ENCODE data around the gene C11orf16.

Gene C11orf16

DNA sequence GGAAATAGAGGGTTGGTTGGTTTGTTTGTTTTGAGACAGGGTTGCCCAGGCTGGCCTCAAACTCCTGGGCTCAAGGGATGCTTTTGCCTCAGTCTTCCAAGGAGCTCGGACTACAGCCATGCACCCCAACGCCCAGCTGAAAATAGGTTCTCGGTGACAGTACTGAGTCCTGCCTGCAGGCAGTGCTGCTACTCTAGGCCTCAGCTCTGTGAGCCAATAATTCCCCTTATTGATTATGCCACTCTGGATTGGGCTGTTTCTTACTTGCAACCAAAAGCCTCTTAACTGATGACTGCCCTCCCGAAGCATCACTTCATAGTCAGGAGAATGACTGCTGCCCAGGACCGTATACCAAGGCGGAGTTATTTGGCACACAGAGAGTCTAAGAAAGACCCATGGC, 1.2 kb upstream of the C11orf16 start:
- Histone ChIP-seq H3K27me3 (ENCODE audit: control insufficient read depth, insufficient read depth, low read length) (no peaks in the 10 kb centered on the region), H3K4me3 (ENCODE audit: low read length) (no peak overlapping the region), H3K9ac (ENCODE audit: low read length) (no peak overlapping the region), H3K36me3 (ENCODE audit: control insufficient read depth, insufficient read depth, low read length) (no peaks in the 10 kb centered on the region), H3K4me1 (ENCODE audit: control insufficient read depth, insufficient read depth, low read length) (no peaks in the 10 kb centered on the region), H3K9me3 (ENCODE audit: control insufficient read depth, low read length) (no peaks in the 10 kb centered on the region)

DNA sequence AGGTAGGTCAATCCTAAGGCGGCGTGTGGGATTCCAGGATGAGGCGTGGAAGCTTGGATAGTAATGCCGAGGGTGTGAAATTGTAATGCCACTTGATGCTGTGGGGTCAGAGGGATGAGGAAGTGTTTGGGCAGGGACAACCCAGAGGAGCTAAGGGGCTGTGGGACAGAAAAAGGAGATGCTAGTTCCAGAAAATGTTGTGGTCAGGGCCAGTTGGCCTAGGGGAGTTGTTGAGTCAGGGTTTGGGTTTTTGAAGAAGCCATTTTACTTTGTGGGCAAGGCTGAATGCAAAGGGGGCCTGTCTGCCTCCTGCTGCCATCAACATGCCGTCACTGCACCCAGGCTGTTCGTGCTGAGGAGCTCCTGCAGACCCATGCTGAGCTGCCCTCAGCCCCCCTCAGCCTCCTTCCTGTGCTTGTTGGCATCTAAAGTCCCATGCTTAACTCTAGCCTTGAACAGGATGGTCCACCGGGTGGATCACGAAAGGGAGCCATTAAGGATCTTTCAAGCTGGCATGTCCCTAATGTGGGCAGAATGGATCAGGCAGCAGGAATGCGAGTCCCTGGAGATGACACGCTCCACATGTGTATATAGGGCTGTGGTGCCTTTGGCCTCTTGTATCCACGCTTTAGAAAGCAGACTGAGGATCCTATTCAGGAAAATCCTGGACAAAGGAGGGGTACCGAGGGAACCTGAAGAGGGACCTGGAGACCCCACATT, 2.1 kb downstream of the C11orf16 start:
- H3K9me3 ChIP-seq (ENCODE audit: control insufficient read depth, low read length) = no peaks in the 10 kb centered on the region
- H3K36me3 ChIP-seq (ENCODE audit: control insufficient read depth, insufficient read depth, low read length) = no peaks in the 10 kb centered on the region
- H3K27me3 ChIP-seq (ENCODE audit: control insufficient read depth, insufficient read depth, low read length) = no peaks in the 10 kb centered on the region
- no peaks in the 10 kb centered on the region for H3K4me1 ChIP-seq (ENCODE audit: control insufficient read depth, insufficient read depth, low read length)
- H3K4me3 ChIP-seq (ENCODE audit: low read length) = no peak overlapping the region
- H3K9ac ChIP-seq (ENCODE audit: low read length) = no peak overlapping the region

DNA sequence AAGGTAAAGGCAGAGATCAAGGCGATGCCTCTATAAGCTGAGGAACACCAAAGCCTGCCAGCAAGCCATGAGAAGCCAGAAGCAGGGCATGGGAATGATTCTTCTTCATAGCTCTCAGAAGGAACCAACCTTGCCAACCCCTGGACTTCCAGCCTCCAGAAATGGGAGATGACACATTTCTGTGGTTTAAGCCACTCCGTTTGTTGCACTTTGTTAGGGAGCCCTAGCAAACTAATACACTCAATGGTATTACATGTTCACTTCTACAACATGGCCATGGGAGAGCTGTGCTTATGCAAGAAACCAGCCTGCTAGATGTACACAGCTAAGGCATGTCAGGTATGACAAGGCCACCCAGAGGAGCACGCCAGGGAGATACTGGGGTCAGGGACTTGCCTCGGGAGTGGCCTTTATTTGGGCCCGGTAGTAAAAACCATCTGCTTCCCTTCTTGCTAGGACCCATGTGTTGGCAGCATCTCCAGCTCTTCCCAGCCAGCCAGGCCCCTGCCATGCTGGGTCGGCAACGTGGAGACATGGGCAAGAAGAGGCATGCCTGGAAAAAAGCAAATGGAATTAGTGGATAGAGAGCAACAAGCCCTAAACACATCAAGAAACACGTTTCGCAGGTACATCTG, 3.6 kb downstream of the C11orf16 start:
- no peaks in the 10 kb centered on the region for H3K36me3 ChIP-seq (ENCODE audit: control insufficient read depth, insufficient read depth, low read length)
- H3K4me1 ChIP-seq (ENCODE audit: control insufficient read depth, insufficient read depth, low read length) = no peaks in the 10 kb centered on the region
- H3K27me3 ChIP-seq (ENCODE audit: control insufficient read depth, insufficient read depth, low read length) = no peaks in the 10 kb centered on the region
- H3K4me3 ChIP-seq (ENCODE audit: low read length) = no peak overlapping the region
- H3K9me3 ChIP-seq (ENCODE audit: control insufficient read depth, low read length) = no peaks in the 10 kb centered on the region
- H3K9ac ChIP-seq (ENCODE audit: low read length) = no peak overlapping the region

DNA sequence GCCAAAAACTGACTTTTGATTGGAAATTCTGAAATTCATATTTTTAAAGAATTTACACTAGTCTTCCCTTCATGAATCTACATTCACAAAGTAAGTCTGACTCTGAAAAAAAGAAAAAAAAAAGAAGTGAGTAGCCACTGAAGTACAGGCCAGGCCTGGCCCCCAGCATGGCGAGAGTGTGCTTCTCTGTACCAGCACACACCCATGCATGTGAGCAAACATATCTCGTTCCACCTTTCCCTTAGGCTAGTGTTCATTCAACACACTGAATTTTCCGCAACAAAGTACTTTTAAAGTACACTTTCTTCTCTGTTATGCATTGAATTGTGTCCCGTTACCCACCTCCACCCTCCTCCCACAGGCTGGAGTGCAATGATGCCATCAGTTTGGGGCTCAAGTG, 4.5 kb downstream of the C11orf16 start:
- Histone ChIP-seq H3K9me3 (ENCODE audit: control insufficient read depth, low read length) (no peaks in the 10 kb centered on the region), H3K4me3 (ENCODE audit: low read length) (no peak overlapping the region), H3K9ac (ENCODE audit: low read length) (no peak overlapping the region), H3K36me3 (ENCODE audit: control insufficient read depth, insufficient read depth, low read length) (no peaks in the 10 kb centered on the region), H3K27me3 (ENCODE audit: control insufficient read depth, insufficient read depth, low read length) (no peaks in the 10 kb centered on the region), H3K4me1 (ENCODE audit: control insufficient read depth, insufficient read depth, low read length) (no peaks in the 10 kb centered on the region)

DNA sequence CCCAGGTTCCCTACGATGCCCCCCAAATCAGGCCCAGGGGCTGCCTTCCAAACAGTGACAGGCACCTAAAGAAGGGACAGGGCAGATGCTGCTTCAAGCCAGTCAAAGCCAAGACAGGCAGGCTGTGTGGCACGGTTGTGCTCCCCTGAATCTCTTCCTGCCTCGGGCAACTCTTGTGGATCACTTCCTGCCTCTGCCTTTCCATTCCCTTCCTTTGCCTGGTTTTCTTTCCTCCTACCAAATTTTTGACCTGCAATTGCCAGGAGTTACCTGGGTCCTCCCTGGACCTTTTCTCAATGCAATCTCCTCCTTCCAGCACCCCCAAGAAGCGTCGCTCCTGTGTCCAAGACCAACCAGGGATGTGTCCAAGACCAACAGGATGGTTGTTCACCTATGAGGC, 5.5 kb downstream of the C11orf16 start:
- Histone ChIP-seq H3K27me3 (ENCODE audit: control insufficient read depth, insufficient read depth, low read length) (no peaks in the 10 kb centered on the region), H3K9ac (ENCODE audit: low read length) (no peak overlapping the region), H3K4me3 (ENCODE audit: low read length) (no peak overlapping the region), H3K36me3 (ENCODE audit: control insufficient read depth, insufficient read depth, low read length) (no peaks in the 10 kb centered on the region), H3K4me1 (ENCODE audit: control insufficient read depth, insufficient read depth, low read length) (no peaks in the 10 kb centered on the region), H3K9me3 (ENCODE audit: control insufficient read depth, low read length) (no peaks in the 10 kb centered on the region)

DNA sequence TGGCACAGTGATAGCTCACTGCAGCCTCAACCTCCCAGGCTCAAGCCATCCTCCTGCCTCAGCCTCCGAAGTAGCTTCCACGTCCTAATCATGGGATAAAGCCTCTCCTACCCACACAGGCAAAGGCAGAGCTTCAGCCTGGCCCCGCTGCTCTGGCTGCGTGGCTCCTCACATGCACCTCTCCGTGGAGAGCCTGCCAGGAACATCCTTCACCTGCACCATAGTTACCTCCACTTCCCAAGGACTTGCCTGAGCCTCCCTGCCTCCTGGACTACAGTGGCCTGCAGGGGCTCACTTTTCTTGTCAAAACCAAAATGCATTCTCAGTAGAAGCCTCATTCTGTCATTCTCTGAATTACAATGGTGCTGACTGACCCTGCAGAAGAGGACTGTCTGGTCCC, 6.5 kb downstream of the C11orf16 start:
- Histone ChIP-seq H3K4me3 (ENCODE audit: low read length) (no peak overlapping the region), H3K9ac (ENCODE audit: low read length) (no peak overlapping the region), H3K27me3 (ENCODE audit: control insufficient read depth, insufficient read depth, low read length) (no peaks in the 10 kb centered on the region), H3K4me1 (ENCODE audit: control insufficient read depth, insufficient read depth, low read length) (no peaks in the 10 kb centered on the region), H3K9me3 (ENCODE audit: control insufficient read depth, low read length) (no peaks in the 10 kb centered on the region), H3K36me3 (ENCODE audit: control insufficient read depth, insufficient read depth, low read length) (no peaks in the 10 kb centered on the region)

DNA sequence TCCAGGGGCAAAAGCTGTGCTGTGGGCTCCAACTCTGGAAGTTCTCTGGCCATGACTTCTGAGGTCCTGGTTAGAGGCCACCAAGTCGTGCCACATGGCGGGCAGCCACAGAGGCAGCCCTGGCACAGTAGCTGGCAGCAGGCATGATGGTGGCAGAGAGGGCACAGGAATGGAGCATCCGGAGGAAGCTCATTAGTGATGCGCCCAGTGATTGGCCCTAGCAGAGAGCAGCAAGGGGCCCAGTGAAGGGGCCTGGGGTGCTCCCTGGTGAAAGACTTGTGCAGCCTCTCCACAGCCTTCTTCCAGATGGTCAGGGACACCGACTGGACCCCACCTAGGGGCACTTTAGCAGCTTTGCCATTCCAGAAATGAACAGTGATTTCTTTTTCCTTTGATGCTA, 7.0 kb downstream of the C11orf16 start:
- H3K9me3 ChIP-seq (ENCODE audit: control insufficient read depth, low read length) = no peaks in the 10 kb centered on the region
- no peak overlapping the region for H3K4me3 ChIP-seq (ENCODE audit: low read length)
- H3K27me3 ChIP-seq (ENCODE audit: control insufficient read depth, insufficient read depth, low read length) = no peaks in the 10 kb centered on the region
- H3K9ac ChIP-seq (ENCODE audit: low read length) = no peak overlapping the region
- H3K36me3 ChIP-seq (ENCODE audit: control insufficient read depth, insufficient read depth, low read length) = no peaks in the 10 kb centered on the region
- H3K4me1 ChIP-seq (ENCODE audit: control insufficient read depth, insufficient read depth, low read length) = no peaks in the 10 kb centered on the region

DNA sequence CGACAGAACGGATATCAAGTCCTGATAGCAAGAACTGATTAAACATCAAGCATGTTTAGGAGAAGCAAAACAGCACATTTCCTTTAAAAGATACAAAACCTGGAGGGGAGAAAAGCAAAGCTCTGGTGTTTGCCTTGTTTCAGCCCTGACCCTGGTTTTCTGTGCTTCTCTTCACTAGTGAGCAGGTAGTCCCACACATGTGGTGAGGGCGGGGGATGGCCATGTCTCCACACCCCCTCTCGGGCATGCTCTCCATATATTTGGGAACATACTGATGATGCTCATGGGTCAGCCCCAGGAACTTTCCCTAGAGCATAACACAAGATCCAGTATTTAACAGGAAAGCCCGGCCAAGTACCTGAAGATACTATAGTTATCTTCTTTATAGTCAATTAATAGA, 10.1 kb downstream of the C11orf16 start:
- H3K9me3 ChIP-seq (ENCODE audit: control insufficient read depth, low read length) = no peaks in the 10 kb centered on the region
- no peak overlapping the region for H3K4me3 ChIP-seq (ENCODE audit: low read length)
- H3K27me3 ChIP-seq (ENCODE audit: control insufficient read depth, insufficient read depth, low read length) = no peaks in the 10 kb centered on the region
- no peaks in the 10 kb centered on the region for H3K4me1 ChIP-seq (ENCODE audit: control insufficient read depth, insufficient read depth, low read length)
- H3K9ac ChIP-seq (ENCODE audit: low read length) = no peak overlapping the region
- H3K36me3 ChIP-seq (ENCODE audit: control insufficient read depth, insufficient read depth, low read length) = no peaks in the 10 kb centered on the region

DNA sequence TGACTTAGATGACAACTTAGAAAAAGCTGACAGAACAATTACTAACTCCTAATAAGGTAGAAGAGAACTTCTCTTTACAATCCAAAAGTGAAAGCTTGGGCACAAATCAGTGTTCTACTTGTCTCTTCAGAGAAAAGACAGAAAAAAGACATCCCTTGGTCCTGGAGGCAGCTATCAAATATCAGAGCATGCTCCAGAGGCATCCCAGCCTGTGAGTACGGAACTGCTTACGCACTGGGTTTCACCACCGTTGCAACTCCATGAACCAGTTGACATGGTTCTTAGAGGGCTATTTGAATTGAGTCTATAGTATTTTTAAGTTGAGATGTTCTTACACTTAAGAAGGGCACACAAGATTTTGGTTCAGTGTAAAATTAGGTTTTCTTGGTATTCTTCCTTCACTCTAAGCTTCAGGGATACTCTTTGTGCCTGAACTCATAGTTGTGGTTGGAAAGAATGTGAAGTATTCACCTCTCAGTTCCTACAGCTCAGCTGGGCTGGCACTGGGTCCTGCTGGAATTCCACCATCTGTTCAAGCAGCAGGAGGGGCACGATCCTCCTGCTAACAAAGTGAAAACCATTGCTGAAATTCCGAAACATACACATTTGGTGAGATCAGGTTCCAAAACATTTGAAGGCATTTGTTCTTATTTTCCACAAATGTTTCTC, 15.5 kb downstream of the C11orf16 start:
- H3K9ac ChIP-seq (ENCODE audit: low read length) = no peak overlapping the region
- no peak overlapping the region for H3K4me3 ChIP-seq (ENCODE audit: low read length)
- H3K27me3 ChIP-seq (ENCODE audit: control insufficient read depth, insufficient read depth, low read length) = no peaks in the 10 kb centered on the region
- no peaks in the 10 kb centered on the region for H3K9me3 ChIP-seq (ENCODE audit: control insufficient read depth, low read length)
- no peaks in the 10 kb centered on the region for H3K36me3 ChIP-seq (ENCODE audit: control insufficient read depth, insufficient read depth, low read length)
- H3K4me1 ChIP-seq (ENCODE audit: control insufficient read depth, insufficient read depth, low read length) = peaks cover 9% of the 10 kb centered on the region

DNA sequence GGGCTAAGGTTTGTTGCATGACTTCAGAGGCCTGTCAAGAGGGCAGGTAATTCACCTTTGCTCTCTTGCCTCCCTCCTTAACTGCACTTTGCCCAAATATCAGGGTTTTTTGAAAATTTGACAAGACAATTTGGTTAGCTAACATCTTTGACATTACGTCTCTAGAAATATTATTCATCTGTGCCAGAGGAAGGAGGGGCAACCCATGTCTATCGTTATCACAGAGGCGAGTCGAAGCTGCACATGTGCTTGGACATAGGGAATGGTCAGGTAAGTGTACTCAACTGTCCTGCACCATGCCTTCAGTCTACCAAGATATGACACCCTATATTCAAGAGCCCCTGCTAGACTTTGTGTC, 18.1 kb downstream of the C11orf16 start:
- peaks cover 16% of the 10 kb centered on the region for H3K4me1 ChIP-seq (ENCODE audit: control insufficient read depth, insufficient read depth, low read length)
- no peak overlapping the region for H3K9ac ChIP-seq (ENCODE audit: low read length)
- no peaks in the 10 kb centered on the region for H3K36me3 ChIP-seq (ENCODE audit: control insufficient read depth, insufficient read depth, low read length)
- H3K9me3 ChIP-seq (ENCODE audit: control insufficient read depth, low read length) = no peaks in the 10 kb centered on the region
- H3K4me3 ChIP-seq (ENCODE audit: low read length) = no peak overlapping the region
- no peaks in the 10 kb centered on the region for H3K27me3 ChIP-seq (ENCODE audit: control insufficient read depth, insufficient read depth, low read length)

DNA sequence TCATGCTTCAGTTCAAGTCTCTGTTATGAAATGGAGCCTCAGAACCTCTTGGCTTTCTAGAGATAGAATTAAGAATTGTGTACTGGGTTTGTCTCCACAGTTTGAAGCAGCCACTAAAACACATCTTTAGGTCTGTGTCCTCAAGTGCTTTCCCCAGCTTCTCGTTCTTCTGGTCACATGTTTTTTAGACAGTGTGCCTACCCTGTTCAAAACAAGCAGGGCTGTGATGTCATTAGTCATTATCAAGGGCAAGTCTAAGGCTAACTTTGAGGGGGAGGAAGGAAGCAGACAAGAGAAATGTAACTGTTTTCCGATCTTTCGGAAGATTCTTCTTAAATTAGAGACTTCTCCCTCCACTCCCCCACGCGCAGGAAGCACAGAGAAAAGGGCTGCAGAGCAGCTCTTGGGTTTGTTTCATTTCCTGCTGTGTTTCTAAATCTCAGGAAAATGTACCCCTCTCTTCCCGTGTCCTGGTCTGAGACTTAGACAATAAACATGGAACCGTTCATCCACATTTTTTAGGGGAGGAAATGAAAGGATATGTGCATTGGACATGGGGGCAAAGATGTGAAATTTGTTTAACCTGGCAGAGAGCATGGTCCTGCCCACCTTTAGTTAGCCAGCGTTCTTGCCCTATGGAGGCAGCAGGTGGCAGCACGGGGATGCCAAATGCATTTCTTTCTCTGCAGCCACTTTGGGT, 18.6 kb downstream of the C11orf16 start:
- H3K36me3 ChIP-seq (ENCODE audit: control insufficient read depth, insufficient read depth, low read length) = no peaks in the 10 kb centered on the region
- peak overlapping the region; percentile 1 for H3K9ac ChIP-seq (ENCODE audit: low read length)
- H3K4me3 ChIP-seq (ENCODE audit: low read length) = no peak overlapping the region
- no peaks in the 10 kb centered on the region for H3K9me3 ChIP-seq (ENCODE audit: control insufficient read depth, low read length)
- H3K4me1 ChIP-seq (ENCODE audit: control insufficient read depth, insufficient read depth, low read length) = peaks cover 16% of the 10 kb centered on the region
- no peaks in the 10 kb centered on the region for H3K27me3 ChIP-seq (ENCODE audit: control insufficient read depth, insufficient read depth, low read length)
